GM18873 (cell line): Measurements from ENCODE around the gene C1QTNF6.
"Not testable (repeated sequence)": the region's sequence is repeated elsewhere in the genome, so short reads cannot be mapped to it uniquely, and the experiment has no call there.

Source experiments
- ATAC-seq: cut with Tn5 transposase; IDR thresholded peaks from one replicate; pipeline ENCODE4 v1.9.1; 2021; ENCODE audit warnings: mild to moderate bottlenecking, moderate library complexity, moderate number of reproducible peaks; ENCODE audit not compliant: unreplicated experiment, low FRiP score

Gene C1QTNF6

DNA sequence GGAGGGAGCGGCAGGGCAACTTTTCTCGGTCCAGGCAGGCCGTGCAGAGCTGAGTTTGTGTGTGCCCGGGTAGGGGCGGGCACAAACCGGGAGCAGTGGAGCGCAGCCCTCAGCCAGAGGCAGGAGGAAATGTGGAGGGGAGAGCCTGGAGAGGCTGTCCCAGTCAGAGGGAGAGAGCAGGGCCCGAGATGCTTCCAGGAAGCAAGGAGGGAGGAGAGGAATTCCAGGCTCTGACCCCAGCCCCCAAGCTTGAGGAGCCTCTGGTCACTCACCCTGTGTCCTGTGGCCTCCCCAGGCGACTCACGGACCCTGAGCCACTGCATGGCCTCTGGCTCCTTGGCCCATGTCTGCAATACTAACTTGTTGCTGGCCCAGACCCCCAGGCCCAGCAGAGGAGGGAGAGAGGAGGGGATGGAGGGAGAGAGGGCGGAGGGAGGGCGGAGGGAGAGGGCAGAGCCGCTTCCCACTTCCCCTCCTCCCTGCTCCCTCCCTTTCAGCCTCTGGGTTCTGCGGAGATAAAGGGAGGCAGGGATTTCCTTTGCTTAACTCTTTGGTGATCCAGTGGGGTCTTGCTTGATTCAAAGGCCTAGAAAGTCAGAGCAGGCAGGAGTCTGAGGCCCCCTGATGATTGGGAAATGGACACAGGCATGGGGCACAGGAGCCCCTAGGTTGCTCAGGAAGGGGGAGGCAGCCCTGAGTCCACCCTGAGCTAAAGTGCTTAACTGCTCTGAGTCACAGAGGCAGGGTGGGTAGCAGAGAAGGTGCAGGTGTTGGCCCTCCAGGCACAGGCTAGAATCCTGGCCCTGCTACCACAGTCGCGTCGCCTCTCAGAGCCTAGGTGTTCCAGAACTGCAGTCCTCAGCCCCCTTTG, at the start of gene C1QTNF6:
TSS of gene C1QTNF6 (minus strand) at position 357 of the 871 bp plus-strand sequence. CDS start at position 323, 34 bp downstream.
- ATAC-seq = no peak

DNA sequence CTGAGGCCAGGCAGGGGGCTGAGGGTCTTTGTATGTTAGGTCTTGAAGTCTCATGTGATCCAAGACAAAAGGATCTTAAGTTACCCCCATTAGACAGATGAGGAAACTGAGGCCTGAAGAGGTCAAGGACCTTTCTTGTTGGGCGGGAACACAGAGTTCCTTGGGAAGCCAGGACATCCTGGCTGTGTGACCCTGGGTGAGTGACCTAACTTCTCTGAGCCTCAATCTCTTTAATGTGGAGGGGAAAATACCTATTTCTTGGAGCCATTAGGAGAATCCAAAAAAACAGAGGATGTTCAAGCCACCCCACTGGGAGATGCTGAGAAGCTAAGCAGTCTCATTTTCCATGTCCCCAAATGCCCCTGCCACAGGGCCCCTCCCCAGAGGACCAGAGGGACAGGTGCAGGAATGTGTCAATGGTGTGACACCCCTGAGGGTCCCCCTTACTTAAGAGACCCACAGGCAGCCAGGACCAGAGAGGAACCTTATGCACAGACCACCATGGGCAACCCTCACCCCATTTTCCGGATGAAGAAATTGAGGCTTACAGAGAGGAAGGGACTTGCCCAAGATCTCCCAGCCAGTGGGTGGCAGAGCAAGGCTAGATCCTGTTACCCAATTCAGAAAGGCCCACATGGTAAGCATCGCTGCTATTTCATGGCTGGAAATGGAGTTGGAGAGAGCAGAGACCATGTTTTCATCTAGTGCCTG, 48.0 kb upstream of the C1QTNF6 start:
- no peak for ATAC-seq

DNA sequence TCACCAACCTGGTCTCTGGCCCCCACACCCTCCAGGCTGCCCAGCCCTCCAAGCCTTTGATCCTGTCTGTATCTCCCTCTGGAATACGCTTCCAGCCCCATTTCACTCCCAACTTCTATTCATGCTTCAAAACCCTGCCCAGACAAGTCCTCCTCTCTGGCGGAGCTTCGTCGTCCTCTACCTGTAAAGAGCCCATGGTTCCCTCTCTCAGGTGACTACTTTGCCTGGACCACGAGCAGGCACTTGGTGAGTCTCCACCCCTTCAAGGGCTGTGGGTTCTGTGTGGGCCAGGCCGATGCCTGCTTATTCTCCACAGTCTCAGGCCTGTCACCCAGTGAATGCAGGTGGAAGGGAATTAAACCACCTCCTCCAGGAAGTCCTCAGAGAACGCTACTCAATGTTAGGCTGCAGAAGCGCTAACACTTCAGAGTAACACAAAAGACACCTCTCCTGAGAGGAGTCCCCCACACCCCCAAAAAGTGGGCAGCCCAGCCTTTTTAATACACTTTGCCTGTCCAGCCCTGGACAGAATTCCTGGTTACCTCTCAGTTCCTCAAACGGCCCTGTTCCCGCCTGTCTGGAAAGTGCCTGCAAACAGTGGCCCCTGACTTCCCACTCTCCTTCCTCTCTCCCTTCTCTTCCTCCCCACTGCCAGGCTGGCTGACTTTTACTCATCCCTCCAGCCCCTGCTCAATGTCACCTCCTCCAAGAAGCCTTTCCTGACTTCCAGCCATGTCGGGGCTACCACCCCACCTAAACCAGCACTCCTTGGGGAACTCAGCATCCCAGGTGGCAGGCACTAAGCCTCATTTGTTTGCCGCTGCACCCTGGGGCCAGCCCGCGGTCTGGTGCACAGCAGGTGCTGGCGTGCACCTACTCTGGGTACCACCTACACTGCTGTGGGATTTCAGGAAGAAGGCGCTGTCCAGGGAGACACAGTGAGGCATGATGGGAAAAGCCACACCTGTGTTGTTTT, 47.0 kb upstream of the C1QTNF6 start:
- no peak for ATAC-seq

DNA sequence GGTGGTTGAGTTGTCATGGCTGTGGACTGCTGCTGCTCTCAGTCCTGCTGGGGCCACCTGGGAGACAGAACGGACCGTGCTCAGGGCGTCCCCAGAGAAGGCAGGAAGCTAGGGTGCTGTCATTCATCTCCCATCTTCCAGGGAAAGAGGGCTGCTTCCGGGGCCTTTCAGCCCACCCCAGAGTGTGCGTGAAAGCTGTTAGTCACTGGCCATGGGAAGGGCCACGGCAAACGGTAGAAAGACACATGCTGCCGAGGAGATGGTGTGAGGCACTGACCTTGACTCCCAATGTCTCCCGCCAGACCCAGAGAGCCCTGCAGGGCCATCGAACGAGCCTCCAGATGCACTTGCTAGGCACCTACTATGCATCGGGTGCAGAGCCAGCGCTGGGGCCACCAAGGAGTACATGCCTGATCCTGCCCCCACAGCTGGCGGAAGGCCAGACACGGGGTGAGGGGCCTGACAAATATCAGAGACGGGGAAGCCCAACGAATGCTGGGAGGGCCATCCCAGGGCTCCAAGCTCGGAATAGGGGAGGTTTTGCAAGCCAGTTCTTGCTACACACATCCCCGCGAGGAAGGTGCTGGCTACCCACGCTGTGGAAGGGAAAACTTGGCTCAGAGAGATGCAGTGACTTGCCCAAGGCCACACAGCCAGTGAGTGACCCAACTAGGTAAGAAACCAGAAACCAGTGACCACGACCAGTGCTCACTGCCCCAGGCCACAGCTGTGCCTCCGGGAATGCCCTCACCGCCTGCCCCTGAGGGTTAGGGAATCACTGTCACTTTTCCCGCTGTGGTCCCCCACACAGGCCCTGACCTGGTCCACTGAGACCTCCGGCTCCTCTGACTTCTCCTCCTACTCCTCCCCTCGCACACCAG, 45.9 kb upstream of the C1QTNF6 start:
- no peak for ATAC-seq

DNA sequence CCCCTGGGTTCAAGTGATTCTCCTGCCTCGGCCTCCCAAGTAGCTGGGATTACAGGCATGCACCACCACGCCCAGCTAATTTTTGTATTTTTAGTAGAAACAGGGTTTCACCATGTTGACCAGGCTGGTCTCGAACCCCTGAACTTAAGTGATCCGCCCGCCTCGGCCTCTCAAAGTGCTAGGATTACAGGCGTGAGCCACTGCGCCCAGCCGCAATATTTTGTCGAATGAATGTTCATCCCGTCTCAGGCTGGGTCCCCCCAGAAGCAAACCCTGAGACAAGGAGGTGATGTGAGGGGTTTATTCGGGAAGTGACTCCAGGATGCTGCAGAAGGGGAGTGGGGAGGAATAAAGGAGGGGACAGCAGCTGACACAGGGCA, 45.3 kb upstream of the C1QTNF6 start:
- not testable (repeated sequence) for ATAC-seq

DNA sequence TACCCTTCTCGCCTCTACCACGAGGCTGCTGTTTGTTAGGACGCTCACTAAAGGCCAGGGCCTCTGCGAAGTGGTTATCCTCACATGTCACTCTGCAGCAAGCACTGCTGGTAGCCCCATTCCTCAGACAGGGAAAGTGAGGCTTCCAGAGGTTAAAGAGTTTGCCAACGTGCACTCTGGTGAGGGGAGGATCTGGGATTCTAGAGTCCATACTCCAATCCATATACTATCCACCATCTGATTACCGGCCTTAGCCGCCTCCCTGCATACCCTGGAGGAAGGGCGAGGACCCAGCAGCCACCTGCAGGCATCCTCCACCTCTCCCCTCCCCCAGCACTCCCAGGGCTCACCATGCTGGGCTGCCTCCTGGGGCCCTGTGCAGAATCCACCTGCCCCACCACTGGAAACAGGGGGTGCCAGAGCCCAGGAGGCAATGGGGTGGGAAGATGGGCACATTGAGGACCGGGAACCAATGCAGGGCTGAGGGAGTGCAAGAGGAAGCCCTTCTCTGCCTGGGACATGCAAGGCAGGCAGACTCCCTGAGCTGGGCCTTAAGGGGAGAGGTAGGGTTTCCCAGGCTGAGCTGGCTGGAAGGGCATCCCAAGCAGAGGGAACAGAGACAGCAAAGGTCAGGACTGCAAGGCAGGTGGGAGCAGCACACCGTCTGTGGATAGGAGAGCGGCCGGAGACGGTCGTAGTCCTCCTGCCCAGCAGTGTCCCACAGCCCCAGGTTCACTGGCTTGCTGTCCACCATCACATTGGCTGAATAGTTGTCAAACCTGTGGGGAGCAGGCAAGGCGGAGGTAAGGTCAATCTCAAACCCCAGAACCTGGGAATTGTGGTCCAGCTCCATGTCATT, 44.3 kb upstream of the C1QTNF6 start:
- no peak for ATAC-seq

DNA sequence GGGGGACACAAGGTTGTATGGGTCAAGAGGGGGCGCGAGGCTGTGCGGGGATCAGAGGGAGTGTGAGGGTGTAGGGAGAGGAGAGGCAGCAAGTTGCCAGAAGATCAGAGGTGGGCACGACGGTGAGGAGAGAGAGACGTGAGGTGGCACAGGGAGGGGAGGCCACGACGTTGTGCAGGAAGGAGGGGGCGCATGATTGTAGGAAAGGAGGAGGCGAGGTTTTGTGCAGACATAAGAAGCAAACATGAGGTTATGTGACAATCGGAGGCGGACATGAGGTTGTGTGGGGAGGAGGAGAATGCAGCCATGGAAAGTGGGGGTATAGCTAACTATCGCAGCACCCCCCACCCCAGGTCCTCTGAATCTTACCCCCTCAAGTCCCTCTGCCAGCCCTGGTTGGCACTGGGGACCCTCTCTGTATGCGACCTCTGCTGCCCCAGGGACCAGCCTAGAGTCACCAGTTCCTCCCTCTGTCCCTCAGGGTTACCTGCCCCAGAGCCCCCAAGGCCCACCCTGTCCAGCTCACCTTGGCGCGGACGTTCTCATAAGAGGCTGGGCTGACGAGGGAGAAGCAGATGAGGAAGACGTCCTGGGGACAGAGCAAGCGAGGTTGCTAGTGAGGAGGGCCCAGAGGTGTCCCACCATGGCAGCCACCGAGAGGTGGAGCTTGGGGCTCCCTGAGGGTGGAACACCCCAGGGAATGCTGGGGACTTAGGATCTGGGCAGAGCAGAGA, 43.5 kb upstream of the C1QTNF6 start:
- no peak for ATAC-seq

DNA sequence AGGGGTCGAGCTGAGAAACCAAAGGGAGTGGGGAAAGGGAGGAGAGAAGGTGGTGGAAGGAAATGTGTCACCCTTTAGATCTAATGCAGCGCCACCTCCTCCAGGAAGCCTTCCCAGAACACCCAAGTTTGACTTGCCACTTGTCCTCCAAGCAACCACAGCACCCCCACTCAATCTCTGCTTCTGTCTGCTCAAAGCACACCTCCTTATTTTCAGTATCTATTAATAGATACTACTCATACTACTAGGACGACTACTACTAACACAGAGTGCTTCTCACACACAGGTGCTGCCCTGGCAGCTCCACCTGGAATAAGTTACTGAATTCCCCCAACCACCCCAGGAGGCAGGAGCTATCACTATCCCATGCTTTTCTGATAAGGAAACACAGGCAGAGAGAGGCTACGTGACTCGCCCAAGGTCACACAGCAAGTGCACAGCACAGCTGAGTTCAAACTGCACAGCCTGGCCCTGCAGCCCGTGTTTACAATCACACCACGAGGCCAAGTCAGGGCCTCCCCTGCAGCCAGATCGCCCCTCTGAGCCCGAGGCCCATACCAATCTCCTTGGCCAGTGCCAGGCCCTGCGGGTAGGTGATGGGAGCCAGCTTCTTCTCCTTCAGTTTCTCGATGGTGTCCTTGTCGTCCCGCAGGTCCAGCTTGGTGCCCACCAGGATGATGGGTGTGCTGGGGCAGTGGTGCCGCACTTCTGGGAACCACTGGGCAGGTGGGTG, 42.8 kb upstream of the C1QTNF6 start:
- ATAC-seq = no peak

DNA sequence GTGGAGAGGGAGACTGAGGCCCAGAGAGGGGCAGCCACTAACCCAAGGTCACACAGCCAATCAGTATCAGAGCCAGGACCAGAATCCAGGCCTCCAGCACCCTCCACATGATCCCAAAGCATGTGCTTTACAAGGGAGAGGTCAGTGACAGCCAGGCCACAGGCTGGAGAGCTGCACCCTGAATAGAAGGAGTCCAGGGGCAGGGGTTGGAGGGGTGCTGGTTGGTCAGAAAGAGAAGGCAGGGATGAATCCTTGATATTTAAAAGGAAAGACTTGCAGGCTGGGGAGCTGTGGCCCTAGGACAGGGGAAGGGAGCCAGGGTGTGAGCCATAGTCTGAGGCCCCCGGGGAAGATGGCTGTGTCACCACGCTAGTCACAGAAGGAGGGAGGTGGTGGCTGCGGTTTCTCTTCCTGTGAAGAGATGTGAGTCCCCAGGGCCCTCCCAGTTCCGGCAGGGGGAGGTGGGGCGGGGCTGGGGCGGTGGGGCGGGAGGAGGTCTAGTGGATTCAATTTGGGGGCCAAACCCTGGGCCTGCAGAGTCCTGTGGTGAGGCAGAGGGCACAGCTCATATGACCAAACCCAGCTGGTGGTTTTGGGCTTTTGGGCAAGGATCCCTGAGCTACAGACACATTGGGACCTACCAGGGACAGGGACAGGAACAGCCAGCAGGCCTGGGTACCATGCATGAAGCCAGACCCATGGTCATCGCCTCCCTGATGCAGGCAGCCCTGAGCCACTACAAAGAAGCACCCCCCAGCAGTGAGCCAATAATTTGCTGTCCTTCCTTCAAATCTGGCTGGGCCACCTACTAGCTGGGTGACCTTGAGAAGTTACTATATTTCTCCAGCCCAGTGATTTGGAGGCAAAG, 42.0 kb upstream of the C1QTNF6 start:
- no peak for ATAC-seq

DNA sequence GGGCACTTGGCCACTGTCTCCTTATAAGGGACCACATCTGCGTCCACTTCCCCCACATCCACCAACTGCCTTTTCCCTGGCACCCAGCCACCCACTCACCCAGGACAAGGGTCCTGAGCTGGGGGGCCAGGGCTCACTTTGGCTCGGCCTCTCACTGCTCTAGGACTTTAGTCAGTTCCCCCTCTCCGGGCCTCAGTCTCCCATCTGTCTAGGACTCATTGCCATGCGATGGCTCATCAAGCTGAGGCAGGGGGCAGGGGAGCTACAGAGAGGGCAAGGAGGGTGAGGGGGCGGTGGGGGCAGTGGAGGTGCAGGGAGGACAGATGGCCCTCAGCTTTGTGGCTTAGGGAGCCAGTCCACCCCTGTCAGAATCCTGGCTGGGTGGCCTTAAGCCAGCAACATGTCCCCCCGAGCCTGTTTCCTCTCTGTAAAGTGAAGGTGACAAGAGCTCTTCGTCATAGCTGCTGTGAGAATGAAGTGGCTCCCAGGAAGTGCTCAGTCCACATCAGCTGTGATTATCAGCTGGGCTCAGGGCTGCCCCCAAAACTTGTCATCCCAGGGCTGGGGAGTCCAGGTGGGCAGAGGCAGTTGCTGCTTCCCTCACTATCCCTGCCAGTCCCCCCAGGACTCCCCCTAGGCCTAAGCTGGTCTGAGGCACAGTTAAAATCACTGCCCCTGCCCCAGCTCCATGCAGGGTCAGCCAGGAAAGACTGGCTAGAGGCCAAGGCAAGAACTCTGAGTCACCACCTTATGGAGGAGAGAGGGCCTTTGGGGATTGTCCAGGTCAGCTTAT, 41.2 kb upstream of the C1QTNF6 start:
- ATAC-seq = no peak

DNA sequence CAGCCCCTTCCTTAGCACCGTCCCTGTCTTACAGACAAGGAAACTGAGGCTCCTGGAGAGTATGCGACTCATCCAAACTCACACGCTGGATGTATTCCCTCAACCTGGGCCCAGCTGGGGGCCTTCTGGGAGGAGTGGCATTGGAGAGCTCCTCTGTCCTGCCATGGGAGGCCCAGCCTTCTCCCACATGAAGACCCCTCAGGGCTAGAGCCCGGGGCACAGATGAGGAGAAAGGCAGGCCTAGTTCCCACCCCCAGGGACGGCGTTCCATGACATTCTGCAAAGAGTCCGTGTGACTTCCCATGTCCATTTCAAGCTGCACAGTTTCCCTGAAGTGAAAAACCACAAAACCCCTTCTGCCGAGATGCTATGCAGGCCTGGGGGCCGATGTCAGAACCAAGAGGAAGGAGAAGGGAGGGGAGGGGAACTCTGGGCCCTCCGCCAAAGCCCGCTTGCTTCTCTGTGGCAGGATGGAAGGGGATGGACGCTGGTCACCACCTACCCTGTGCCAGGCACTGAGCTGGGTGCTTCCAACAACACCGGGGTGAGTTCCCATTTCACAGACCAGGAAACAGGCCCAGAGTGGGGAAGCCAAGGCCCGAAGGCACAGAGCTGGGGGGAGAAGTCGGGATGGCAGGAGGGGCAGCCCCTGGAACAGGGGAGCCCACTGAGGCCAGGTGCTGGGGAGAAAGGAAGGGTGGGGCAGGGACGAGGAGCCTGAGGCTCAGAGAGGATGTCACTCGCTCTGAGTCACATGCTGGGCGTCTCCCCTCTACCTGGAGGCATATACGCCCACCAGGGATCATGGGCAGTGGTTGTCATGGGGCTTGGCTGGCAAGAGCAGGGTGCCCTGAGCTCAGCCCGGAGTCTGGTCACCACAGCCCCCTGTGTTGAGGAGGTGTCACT, 40.3 kb upstream of the C1QTNF6 start:
- ATAC-seq = no peak

DNA sequence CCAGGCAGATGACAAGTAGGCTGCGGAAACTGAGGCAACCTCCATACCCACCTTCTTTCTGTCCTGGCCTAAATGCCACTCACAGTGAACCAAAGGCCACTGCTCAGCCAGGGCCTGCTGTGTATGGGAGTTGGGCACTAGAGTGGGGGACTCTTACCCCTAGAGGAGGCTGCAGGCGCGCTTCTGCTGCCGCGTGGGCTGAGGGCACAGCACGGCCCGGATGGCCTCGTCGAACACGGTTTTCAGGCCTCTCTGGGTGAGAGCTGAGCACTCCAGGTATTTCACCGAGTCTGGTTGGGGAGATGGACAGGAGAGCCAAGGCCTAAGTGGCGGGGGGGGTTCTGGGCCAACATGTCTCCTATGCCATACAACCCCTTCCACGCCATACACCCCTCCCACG, 38.5 kb upstream of the C1QTNF6 start:
- no peak for ATAC-seq

DNA sequence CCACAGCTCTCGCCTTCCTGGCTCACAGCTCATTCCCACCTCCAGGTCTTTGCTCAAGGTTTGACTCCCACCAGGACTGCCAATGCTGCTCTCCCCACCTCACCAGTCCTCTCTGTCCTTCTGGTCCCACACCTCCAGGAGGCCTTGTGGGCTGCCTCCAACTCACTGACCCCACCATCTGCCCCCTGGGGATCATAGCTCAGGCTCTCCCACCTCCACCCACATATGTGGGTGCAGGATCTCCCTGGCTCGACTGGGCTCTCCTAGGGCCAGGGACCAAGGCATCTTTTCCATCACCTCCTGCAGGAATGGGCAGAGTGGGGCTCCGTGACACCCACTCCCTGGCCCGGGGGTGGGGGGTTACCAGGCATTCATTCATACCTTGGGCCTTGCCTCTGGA, 38.0 kb upstream of the C1QTNF6 start:
- no peak for ATAC-seq

DNA sequence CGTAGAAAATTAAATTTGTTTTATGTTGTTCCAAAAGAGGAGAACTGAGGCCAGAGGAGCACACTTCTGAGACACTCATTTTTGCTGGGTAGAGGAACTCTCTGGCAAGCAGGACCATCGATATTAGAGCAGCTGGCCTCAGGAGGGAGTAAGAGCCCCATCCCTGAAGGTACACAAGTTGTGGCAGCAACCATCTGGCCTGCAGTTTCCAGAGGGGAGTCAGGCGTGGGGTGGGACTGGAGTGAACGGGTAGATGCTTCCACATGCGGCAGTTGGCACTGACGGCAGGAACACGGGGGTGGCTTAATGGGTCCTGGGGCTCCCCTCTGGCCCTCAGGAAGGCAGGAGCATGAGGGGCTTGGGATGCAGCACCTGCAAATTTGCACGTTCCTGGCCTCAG, 37.4 kb upstream of the C1QTNF6 start:
- ATAC-seq = no peak
